Measurements from ENCODE around the gene PUS3.

PUS3 gene

GRCh38 chr11:125925247-125925740 is 22.3 kb upstream of the PUS3 start:
- no peak for TF ChIP-seq CTCF (IDR thresholded peaks at IDR 0.05; ENCODE audit: insufficient read depth, low read length, poor library complexity, severe bottlenecking)

GRCh38 chr11:125924384-125925007 is 21.5 kb upstream of the PUS3 start:
- Histone ChIP-seq H3K27me3 (replicated peaks; ENCODE audit: control insufficient read depth, insufficient read depth, low read length) (peaks cover 1% of the 10 kb centered on the region), H3K36me3 (ENCODE audit: control insufficient read depth, insufficient read depth, low read length) (no peaks in the 10 kb centered on the region), H3K4me3 (replicated peaks; ENCODE audit: low read depth, low read length) (no peak overlapping the region)
- no peak for DNase-seq (ENCODE audit: extremely low read depth, insufficient read length)
- TF ChIP-seq CTCF (IDR thresholded peaks at IDR 0.05; ENCODE audit: insufficient read depth, low read length, poor library complexity, severe bottlenecking) = no peak

More at GRCh38 chr11:125925247-125925740, 22.3 kb upstream of the PUS3 start:
- no peak overlapping the region for H3K4me3 ChIP-seq (replicated peaks; ENCODE audit: low read depth, low read length)
- no peak for DNase-seq (ENCODE audit: extremely low read depth, insufficient read length)
- H3K36me3 ChIP-seq (ENCODE audit: control insufficient read depth, insufficient read depth, low read length) = no peaks in the 10 kb centered on the region
- peaks cover 1% of the 10 kb centered on the region for H3K27me3 ChIP-seq (replicated peaks; ENCODE audit: control insufficient read depth, insufficient read depth, low read length)

- Histone ChIP-seq H3K4me3 (replicated peaks; ENCODE audit: low read depth, low read length) (no peak overlapping the region), H3K27me3 (replicated peaks; ENCODE audit: control insufficient read depth, insufficient read depth, low read length) (peaks cover 1% of the 10 kb centered on the region), H3K36me3 (ENCODE audit: control insufficient read depth, insufficient read depth, low read length) (no peaks in the 10 kb centered on the region)
- no peak for DNase-seq (ENCODE audit: extremely low read depth, insufficient read length)
- TF ChIP-seq CTCF (IDR thresholded peaks at IDR 0.05; ENCODE audit: insufficient read depth, low read length, poor library complexity, severe bottlenecking) = no peak
Measured at GRCh38 chr11:125923633-125924032, 20.6 kb upstream of the PUS3 start.

DNA sequence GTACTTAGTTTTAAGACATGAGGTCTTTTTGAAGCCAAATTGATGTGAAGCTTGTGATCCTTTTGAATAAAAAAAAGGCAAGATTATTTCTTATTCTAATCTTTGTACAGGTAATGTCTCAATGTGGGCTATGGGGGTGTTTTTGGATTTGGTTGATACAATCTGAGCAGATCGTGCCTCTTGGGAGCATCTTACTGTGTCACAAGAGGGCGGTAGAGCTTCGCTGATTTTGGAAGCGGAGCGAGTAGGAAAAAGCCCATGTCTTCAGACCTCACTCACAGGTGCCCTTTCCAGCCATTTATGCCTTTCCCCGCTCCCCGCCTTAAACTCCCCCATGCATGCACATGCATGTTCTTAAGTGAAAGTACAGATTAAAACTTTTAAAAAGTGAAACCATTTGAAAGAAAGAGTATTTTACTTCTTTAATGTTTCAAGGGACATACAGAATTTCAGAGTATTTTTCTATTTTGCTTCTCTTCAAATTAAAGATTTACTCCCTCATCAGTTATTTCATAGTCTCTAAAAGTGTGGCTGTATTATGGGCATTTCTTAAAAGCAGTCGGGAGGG is 20.1 kb upstream of the PUS3 start:
- no peaks in the 10 kb centered on the region for H3K36me3 ChIP-seq (ENCODE audit: control insufficient read depth, insufficient read depth, low read length)
- TF ChIP-seq CTCF (IDR thresholded peaks at IDR 0.05; ENCODE audit: insufficient read depth, low read length, poor library complexity, severe bottlenecking) = peak; percentile 80
- H3K27me3 ChIP-seq (replicated peaks; ENCODE audit: control insufficient read depth, insufficient read depth, low read length) = peaks cover 3% of the 10 kb centered on the region
- H3K4me3 ChIP-seq (replicated peaks; ENCODE audit: low read depth, low read length) = no peak overlapping the region
- no peak for DNase-seq (ENCODE audit: extremely low read depth, insufficient read length)

GRCh38 chr11:125922156-125922555 is 19.1 kb upstream of the PUS3 start:
- no peaks in the 10 kb centered on the region for H3K36me3 ChIP-seq (ENCODE audit: control insufficient read depth, insufficient read depth, low read length)
- DNase-seq (ENCODE audit: extremely low read depth, insufficient read length) = no peak
- H3K27me3 ChIP-seq (replicated peaks; ENCODE audit: control insufficient read depth, insufficient read depth, low read length) = peaks cover 3% of the 10 kb centered on the region
- no peak overlapping the region for H3K4me3 ChIP-seq (replicated peaks; ENCODE audit: low read depth, low read length)
- TF ChIP-seq CTCF (IDR thresholded peaks at IDR 0.05; ENCODE audit: insufficient read depth, low read length, poor library complexity, severe bottlenecking) = no peak

All from GM06990 (cell line).